SW480 (cell line): Measurements from ENCODE around the gene GDE1.

Experiments
- DNase-seq: peaks from one replicate; pipeline ENCODE4 v3.0.0-alpha.2; 2016; ENCODE audit warnings: low spot score

GDE1 gene

DNA sequence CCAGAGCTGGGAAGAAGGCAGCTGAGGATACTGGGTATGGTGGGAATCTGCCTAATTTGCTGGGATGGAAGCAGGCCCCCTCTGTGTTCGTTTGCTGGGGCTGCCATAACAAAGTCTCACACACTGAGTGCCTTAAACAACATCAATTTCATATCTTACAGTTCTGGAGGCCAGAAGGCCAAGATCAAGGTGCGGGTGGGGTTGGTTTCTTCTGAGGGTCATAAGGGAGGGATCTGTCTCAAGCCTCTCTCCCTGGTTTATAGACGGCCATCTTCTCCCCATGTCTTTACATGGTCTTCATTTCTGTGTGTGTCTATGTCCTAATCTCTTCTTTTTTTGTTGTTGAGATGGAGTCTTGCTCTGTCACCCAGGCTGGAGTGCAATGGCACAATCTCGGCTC is 35.8 kb downstream of the GDE1 start:
- DNase-seq = no peak

DNA sequence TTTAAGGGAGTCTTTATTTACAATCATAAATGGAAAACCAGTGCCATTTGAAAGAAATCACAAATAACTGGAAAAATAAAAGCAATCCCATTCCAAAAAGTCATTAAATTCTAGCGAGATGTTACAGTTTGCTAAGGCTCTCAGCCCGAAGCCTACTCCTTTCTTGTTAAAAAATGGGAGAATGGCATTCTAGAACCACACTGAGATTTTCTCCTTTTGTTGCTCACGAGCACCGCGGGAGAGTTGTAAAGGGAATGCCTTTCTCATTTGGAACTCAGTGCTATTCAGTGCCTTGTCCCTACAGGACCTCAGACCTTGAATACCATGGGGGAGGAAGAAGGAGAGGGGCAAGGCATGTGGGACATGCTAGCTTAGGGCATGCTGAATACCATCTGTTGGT is 36.3 kb downstream of the GDE1 start:
- no peak for DNase-seq

DNA sequence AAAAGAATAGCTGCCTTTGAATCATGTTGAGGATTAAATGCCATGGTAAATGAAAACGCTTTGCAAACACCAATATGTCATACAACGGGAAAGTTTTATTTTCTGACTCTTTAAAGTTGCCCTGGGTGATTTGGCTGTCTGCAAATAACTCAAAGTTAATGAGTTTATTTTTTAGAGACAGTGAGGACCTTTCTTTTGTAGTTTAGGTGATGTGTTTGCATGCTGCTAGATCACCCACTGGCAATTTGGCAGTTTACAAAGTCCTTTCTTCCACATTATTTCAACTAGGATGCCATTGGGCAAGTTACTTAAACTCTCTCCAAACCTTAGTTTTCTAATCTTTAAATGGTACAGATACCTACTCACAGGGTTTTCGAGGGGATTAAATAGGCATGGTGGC is 37.8 kb downstream of the GDE1 start:
- DNase-seq = no peak

DNA sequence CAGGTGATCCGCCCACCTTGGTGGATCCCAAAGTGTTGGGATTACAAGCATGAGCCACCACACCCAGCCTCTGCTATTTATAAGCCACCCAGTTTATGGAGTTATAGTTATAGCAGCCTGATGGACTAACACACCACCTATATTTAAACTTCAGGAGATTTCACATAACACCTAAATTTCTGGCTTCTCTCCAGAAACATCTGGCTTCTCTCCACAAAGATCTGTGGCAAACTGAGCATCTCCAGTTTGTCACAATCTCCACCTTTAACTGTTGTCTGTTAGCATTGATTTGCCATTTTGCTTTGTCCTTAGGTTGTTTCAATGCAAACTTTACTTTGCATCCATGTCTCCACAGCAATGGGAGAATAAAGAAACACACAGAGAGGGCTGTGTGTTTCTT is 39.6 kb downstream of the GDE1 start:
- no peak for DNase-seq

DNA sequence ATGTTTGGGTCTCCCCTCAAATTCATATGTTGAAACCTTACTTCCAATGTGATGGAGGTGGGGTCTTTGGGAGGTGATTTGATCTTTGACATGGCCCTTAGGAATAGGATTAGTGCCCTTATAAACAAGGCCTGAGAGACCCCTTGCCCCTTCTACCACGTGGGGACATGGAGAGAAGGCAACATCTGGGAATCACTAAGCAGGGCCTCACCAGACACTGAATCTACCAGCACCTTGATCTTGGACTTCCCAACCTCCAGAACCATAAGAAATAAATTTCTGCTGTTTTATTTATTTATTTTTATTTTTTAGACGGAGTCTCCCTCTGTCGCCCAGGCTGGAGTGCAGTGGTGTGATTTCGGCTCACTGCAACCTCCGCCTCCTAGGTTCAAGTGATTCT is 40.1 kb downstream of the GDE1 start:
- DNase-seq = no peak

DNA sequence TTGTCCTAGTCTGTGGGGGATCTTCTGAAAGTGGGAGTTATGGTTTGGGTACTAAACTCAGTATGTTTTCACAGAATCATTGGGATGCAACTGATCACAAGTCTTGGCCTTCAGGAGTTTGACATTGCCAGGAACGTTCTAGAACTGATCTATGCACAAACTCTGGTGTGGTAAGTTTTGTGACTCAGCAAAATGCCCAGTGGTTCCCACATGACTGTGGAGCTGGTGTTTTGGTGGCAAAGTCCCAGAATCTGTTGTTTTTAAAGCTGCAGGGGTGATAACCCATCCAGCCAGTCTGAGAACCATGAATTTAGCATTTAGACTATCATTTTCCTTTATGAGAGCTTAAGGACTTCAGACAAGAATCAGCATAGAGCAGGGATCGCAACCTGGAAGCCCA is 40.6 kb downstream of the GDE1 start:
- DNase-seq = no peak

DNA sequence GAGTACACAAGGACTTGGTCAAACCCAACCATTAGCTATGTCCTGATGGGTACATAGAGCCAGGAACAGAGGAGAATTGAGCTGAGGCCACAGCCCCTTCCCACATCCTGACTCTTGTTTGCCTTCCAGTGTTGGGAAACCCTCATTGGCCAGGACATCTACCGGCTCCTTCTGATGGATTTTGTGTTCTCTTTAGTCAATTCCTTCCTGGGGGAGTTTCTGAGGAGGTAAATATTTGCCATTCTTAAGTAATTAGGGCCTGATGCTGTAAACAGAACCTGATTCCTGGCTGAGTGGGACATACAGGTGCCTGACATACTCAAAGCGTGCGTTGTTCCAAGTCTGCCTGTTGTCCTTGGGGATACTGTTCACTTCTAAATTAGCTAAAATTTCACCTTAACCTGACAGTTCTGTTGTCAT is 42.6 kb downstream of the GDE1 start:
- DNase-seq = no peak

DNA sequence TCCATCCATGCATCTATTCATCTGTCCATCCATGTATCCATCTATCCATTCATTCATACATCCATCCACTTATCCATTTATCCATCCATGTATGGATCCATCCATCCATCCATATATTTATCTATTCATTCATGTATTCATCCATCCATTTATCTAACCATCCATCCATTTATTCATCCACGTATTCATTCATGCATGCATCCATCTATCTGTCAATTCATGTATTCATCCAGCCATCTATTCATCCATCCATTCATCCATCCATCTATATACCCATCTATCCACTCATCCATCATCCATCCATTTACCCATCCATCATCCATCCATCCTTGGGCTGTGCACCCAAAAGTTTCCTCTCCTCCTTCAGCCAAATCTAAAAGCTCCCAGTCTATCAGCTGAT is 43.4 kb downstream of the GDE1 start:
- no peak for DNase-seq

DNA sequence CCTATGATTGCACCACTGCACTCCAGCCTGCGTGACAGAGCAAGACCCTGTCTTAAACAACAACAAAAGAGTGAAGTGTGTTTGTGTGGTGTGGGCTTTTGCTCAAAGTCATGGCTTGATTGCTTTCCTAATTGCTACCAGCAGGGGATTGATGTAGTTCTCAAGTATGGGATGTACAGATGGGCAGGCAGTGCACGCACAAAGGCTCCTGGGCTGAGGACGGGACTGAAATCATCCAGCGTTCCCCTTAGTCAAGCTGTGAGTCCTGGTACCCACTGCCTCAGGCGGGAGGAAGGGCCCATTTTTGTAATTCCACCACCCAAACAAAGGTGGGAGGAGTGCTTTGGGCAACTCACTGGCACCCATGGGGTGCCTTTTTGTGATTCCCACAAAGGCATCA is 47.3 kb downstream of the GDE1 start:
- no peak for DNase-seq

DNA sequence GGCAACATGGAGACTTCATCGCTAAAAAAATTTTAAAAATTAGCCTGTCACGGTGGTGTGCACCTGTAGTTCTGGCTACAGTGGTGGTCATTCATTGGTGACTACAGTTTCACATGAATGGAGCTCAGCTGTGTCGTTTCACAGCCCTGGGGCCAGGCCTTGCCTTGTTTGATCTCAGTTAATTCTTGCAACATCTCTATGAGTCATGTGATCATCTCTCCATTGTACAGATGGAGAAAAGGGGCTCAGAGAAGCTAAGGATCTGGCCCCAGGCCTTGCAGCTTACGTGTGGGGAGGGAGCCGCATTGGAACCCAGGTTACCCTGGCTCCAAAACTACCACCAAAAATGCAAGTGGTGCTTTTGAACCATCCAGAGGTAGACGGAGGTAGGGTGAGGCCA is 49.4 kb downstream of the GDE1 start:
- no peak for DNase-seq

DNA sequence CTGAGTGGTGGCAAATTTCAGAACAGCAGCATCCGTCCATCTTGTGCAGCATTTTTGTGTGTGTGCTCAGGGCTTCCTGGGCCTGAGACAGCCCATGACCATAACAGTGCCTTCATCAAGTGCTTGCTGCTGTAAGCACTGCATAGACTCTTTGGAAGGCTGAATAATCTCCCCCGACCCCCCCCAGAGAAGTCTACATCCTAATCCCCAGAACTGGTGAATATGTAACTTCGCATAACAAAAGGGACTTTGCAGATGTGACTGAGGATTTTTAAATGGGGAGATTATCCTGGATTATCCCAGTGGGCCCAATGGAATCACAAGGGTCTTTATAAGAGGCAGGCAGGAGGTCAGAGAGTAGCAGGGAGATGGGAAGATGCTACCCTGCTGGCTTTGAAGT is 53.6 kb downstream of the GDE1 start:
- DNase-seq = no peak

DNA sequence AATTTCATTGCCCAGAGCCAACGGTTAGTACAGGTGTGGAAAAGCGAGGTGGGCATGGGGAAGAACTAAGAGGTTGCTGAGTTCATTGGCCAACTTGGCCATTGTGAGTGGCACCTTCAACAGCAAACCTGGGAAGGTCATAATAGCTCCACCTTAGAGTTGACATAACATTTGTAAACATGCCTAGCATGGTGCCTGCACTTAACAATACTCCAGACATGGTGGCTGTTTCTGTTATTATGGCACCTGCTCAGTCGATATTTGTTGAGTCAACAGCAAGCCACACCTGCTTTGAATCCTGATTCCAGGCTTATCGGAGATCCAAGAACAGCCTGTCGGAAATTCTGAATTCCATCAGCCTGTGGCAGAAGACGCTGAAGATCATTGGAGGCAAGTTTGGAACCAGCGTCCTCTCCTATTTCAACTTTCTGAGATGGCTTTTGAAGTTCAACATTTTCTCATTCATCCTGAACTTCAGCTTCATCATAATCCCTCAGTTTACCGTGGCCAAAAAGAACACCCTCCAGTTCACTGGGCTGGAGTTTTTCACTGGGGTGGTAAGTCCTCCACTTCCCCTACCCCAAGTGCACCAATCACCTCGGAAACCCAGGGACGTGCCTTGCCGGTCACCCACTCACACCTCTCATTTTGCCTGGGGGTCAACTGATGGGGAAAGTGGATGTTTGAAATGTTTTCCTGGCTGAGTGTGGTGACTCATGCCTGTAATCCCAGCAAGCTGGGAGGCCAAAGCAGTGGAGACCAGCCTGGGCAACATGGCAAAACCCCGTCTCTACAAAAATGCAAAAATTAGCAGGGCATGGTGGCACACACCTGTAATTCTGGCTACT is 58.2 kb downstream of the GDE1 start:
- no peak for DNase-seq

DNA sequence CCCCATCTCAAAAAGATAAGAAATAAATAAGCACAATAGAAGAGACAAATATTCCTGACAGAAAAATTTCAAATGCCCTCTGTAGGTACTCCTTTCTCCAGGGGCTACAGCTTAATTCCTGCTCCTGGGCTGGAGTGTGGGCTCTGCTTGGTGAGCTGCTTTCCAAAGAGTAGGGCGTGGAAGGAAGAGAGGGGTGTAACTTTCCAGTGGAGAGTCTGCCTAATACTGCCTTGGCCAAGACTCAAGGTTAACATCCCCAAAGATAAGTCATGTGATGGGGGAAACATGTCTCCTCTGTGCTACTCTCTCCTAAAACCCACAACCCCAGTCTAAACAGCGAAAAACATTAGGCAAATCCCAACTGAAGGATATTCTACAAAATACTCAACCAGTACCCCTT is 61.5 kb downstream of the GDE1 start:
- DNase-seq = no peak

DNA sequence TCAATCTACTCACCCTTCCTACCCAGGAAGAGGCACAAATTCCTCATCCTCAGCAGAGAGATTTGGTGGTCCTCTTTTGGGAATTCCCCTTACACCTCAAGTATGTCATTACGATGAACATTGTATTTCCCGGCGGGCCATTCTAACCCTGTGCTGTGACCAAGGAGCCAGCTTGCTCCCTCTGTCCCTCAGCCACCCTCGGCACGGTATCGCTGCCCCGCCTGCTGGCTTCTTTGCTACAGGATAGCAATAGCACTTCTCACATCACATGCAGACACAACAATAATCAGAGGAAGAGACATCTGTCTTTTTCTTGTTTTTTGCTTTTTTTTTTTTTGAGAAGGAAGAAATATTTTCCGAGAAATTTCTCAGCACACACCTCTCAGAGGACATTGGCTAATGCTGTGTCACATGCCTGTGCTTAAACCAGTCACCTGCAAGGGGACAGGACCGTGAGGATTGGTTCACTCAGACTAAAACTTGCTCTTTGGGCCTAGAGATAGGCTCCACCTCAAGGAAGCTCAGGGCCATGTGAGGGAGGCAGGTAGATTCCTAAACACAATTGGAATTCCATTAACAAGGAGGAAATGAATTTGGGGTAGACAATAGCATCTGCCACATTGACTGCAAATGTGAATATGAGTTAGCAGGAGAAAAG is 63.0 kb downstream of the GDE1 start:
- DNase-seq = no peak
